GM20000 (cell line): ENCODE measurements around the gene DIPK1C.

ENCODE experiments used
- DNase-seq: peaks from one replicate; pipeline ENCODE4 v3.0.0; 2012; ENCODE audit warnings: low spot score
- CTCF ChIP-seq: IDR thresholded peaks from 2 replicates; pipeline ENCODE4 v1.5.1; 2012; ENCODE audit warnings: mild to moderate bottlenecking, control low read depth; ENCODE audit errors: extremely low read depth, missing control alignments

The DIPK1C gene

GRCh38 chr18:74498712-74499627, 41.9 kb upstream of the DIPK1C start:
- DNase-seq = peak; percentile 80
- TF ChIP-seq CTCF = no peak

- TF ChIP-seq CTCF = no peak
- DNase-seq = no peak
These were observed 40.7 kb upstream of the DIPK1C start for GRCh38 chr18:74497778-74498177.

- no peak for DNase-seq
- TF ChIP-seq CTCF = no peak
These were observed 40.2 kb upstream of the DIPK1C start for GRCh38 chr18:74497324-74497676.

- TF ChIP-seq CTCF = no peak
- peak; percentile 48 for DNase-seq
These were observed 39.6 kb upstream of the DIPK1C start for GRCh38 chr18:74496508-74497323.

GRCh38 chr18:74495581-74496507, 38.7 kb upstream of the DIPK1C start, which contains the start of gene CNDP2:
CNDP2 (plus strand) TSS chr18:74496363; CDS start chr18:74499974, 3,611 bp downstream.
- TF ChIP-seq CTCF = no peak
- DNase-seq = peak; percentile 99

GRCh38 chr18:74494514-74494913, 37.4 kb upstream of the DIPK1C start:
- TF ChIP-seq CTCF = no peak
- no peak for DNase-seq
